GM18873 (cell line): ENCODE data around the gene TNPO3.
"Not testable (repeated sequence)": the region's sequence is repeated elsewhere in the genome, so short reads cannot be mapped to it uniquely, and the experiment has no call there.

ENCODE experiments used
- ATAC-seq: cut with Tn5 transposase; IDR thresholded peaks from one replicate; pipeline ENCODE4 v1.9.1; 2021; ENCODE audit warnings: mild to moderate bottlenecking, moderate library complexity, moderate number of reproducible peaks; ENCODE audit not compliant: unreplicated experiment, low FRiP score

The TNPO3 gene

GRCh38 chr7:128968624-128969023 lies 86.3 kb downstream of the TNPO3 start:
- ATAC-seq: no peak

DNA sequence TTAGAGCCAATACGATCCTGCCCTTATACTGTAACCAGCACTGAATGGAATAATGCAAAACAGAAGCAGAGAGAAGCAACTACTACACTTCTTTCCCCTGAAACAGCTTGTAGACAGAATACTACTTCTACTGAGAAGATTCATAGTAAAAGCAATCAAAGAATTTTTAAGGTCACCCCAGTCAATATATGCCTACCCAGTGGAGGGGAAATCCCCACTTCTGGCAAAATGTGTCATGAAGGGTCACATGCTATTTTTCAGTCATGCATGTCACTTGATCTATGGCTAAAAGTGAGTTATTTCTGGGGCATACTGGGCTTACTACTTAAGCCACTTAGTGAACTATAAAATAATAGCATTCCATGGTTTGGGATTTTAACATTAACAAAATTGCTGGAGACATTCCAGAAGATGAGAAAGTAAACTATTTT lies 91.6 kb downstream of the TNPO3 start:
- peak; percentile 67 for ATAC-seq

GRCh38 chr7:128962899-128963298 lies 92.0 kb downstream of the TNPO3 start:
- ATAC-seq: no peak

- no peak for ATAC-seq
Observed at GRCh38 chr7:128961030-128961659, 93.8 kb downstream of the TNPO3 start.

DNA sequence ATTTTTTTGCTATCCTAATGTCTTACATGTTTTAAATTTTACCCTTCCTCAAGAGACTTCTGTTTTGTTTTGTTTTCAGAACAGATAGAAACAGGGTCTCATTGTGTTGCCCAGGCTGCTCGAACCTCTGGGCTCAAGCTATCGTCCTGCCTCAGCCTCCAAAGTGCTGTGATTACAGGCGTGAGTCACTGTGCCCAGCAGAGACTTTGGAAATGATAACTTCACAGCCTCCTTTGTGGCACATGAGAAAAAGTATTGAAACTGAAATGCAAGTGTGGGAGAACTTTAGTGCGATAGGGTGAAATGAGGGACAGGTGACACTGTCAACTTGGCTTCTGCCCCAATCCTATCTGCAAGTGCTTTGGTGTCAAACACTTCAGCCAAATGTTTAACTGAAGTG lies 95.6 kb downstream of the TNPO3 start:
- ATAC-seq: no peak

GRCh38 chr7:128955981-128956380 lies 98.9 kb downstream of the TNPO3 start:
- ATAC-seq: no peak

GRCh38 chr7:128954830-128955802 lies 99.8 kb downstream of the TNPO3 start:
- no peak for ATAC-seq

DNA sequence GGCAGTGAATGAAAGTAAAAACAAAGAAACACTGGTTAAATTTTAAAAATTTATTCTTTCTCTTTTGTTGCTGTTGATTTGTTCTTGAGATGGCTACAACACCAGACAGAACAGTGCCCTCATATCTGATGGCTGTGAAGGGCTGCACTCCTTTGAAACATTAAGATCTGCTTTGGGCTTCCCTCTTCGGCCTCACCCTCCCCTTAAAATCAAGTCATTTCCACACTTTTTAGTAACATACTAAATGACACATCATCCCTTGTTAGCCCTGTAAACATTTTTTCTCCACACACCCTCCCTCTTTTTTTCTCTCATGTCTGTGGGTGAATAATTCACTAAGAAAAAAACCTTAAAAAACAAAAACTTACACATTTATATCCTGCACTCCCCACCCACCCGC lies 100.8 kb downstream of the TNPO3 start:
- ATAC-seq: no peak

- ATAC-seq: no peak
Observed at GRCh38 chr7:128951296-128951695, 103.6 kb downstream of the TNPO3 start.

DNA sequence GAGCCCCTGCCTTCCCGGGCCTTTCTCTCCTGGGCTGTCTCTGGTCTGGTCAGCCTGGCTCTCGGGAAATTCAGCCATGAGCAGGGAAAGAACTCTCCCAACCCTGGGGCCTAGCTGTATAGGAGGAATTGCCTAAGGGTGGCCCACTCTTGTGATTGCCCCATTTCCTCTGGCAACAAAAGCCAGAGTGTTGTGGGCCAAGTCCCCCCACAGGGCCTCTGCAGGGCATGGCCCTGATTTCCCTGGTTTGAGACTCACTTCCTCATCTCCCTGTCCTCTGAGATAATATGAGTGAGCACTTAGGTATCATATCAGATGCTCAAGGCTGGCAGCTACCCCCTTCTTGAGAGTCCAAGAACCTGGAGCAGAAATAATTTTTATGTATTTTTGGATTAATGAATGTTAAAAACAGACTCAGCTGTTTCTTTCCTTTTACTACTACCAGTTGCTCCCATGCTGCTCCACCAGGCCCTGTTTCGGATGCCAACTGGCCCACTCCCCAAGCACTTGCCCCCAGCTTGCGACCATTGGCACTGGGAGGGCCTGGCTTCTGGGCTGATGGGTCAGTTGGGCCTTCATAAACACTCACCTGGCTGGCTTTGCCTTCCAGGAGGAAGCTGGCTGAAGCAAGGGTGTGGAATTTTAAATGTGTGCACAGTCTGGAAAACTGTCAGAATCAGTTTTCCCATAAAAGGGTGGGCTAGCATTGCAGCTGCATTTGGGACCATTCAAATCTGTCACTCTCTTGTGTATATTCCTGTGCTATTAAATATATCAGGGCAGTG lies 105.7 kb downstream of the TNPO3 start:
- ATAC-seq: no peak

GRCh38 chr7:128948312-128948973 lies 106.5 kb downstream of the TNPO3 start:
- ATAC-seq: no peak

DNA sequence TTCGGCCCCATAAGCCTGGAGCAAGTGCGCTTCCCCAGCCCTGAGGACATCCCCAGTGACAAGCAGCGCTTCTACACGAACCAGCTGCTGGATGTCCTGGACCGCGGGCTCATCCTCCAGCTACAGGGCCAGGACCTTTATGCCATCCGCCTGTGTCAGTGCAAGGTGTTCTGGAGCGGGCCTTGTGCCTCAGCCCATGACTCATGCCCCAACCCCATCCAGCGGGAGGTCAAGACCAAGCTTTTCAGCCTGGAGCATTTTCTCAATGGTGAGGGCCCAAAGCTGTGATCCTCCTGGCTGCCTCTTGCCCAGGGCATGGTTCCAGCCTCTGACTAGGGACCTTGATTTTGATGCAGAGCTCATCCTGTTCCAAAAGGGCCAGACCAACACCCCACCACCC lies 107.1 kb downstream of the TNPO3 start:
- no peak for ATAC-seq

DNA sequence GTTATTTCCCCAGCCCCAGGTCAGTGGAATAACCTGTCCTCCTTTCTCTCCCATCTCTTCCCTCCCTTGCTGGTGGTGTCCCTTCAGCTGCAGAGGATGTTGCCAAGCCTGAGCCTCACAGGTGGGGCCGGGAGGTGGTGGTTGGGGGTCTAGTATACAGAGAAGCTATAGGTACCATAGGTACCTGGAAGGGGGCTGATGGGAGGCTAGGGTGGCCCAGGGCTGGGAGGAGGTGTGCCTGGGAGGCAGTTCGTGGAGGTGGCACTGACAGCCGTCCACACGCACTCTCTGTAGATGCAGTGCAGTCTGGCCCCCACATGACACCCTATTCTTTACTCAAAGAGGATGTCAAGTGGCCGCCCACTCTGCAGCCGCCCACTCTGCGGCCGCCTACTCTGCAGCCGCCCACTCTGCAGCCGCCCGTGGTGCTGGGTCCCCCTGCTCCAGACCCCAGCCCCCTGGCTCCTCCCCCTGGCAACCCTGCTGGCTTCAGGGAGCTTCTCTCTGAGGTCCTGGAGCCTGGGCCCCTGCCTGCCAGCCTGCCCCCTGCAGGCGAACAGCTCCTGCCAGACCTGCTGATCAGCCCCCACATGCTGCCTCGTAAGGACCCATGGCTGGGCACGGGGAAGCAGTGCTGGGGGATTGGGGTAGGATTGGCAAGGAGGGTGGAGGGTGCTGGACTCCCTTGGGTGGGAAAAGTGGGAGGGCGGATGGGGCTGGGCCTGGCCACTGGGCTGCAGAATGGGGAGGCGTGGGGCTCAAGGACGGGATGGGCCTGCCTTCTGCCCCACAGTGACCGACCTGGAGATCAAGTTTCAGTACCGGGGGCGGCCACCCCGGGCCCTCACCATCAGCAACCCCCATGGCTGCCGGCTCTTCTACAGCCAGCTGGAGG lies 107.7 kb downstream of the TNPO3 start:
- no peak for ATAC-seq

DNA sequence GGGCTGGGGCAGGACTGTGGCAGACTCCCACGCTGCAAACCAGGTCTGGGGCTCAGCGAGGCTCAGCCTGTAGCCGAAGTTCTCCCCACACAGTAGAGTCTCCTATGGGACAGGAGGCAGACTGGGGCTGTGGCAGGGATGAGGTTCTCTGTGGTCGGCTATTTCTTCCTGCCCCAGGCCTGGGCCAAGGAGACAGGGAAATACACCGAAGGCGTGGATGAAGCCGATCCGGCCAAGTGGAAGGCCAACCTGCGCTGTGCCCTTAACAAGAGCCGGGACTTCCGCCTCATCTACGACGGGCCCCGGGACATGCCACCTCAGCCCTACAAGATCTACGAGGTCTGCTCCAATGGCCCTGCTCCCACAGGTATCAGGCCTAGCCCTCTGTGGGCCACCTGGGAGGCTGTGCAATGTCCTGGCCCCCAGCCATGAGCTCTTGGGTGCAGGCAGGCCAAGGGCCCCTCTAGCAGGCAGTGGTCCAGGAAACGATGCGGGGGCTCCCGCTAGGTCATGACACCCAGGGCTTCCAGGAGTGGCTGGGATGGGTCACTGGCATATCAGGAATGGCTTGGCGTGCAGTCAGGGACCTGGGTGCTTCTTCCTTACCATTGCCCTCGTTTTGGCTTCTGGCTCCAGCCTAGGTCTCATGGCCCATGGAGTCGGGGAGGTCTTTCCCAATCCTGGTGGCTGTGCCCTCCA lies 109.1 kb downstream of the TNPO3 start:
- no peak for ATAC-seq

GRCh38 chr7:128944487-128945236 lies 110.2 kb downstream of the TNPO3 start:
- ATAC-seq: no peak

DNA sequence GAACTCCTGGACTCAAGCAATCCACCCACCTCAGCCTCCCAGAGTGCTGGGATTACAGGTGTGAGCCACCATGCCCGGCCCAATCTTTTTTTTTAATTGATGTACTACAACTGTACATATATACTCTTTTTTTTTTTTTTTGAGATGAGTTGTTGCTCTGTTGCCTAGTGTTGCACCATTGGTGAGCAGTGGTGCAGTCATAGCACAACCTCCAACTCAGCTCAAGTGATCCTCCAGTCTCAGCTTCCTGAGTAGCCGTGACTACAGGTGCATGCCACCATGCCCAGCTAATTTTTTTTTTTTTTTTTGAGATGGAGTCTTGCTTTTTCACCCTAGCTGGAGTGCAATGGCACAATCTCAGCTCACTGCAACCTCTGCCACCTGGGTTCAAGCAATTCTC lies 111.7 kb downstream of the TNPO3 start:
- ATAC-seq: not testable (repeated sequence)

GRCh38 chr7:128941946-128942526 lies 112.9 kb downstream of the TNPO3 start:
- no peak for ATAC-seq
